Umbilical cord (tissue), 2 donors: ENCODE results near the gene CCDC6. TPM values are rescaled to one million over a fixed set of nuclear protein-coding genes. Genes with fewer than 3 reads are reported as not detected.
"Not testable (repeated sequence)": the region's sequence is repeated elsewhere in the genome, so short reads cannot be mapped to it uniquely, and the experiment has no call there.

ENCODE experiments used
- DNase-seq: peaks from one replicate; pipeline ENCODE4 v3.0.0-alpha.2; 2015; ENCODE audit warnings: low spot score
- total RNA-seq: library from RNA; depleted of rRNA; stranded (reverse); fragments of >200 nt; gene quantifications from one replicate; pipeline ENCODE4 v1.2.3, GENCODE V29; 2014; ENCODE audit warnings: low replicate concordance; ENCODE audit not compliant: insufficient read depth

The CCDC6 gene
- total RNA-seq, 1 donor from 2014 or later: 35.4 TPM

DNA sequence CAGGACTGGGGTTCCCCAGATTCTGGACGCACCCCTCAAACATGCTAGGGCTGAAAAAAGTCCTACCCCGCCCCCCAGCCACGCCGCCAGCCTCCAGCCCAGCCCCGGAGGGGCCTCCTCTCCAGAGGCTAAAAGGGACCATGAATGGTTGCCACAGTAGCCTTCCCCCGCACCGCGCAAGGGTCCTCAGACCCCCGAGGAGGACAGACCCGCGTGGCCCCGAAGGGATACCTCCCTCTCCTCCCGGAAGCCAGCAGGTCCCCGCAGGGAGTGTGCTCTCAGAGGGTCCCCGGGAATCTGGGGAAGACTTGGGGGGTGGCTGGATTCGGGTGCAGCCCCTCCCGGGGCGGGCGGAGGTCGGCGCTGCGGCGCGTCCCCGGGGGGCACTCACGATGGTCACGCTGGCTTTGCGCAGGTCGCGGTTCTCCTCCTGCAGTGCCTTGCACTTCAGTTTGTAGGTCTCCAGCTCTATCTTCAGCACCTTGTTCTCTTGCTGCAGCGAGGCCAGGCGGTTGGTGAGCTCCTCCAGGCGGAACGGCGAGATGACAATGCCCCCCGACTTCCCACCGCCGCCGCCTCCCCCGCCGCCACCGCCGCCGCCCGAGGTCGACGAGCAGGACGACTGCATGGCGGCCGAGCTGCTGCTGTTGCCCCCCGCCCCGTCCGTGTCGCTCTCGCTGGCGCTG, 482 bp downstream of the CCDC6 start:
- no peak for DNase-seq

DNA sequence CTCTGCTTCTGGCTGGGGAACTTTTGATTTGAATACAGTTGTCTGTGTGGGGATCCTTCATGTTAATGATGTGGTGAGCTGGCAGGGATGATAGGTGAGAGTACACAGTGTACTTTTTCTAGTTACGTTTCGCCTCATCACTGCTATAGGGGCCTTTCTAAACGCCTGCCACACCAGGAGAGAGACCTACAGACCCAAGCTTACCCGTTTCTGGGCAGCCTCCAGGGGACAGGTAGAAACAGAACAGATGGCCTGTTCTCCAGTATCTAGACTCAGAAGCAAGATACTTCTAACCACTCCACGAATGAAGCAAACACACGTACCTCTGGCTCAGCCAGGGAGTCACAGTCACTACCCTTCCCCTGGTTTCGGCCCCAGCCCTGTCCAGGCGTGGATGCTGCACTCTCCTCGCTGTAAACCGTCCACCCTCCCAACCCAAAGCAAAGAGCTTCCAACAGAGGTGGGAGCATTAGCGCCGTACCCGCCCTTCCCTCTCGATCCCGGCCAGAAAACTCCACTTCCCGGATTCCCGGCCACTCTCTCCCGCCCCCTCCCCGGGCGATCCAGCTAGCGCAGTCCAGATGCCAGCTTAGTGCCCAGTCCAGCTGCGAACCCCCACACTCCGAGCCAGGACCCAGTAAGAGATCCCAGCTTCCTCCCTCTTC, 1.2 kb downstream of the CCDC6 start:
- peak; percentile 47 for DNase-seq

DNA sequence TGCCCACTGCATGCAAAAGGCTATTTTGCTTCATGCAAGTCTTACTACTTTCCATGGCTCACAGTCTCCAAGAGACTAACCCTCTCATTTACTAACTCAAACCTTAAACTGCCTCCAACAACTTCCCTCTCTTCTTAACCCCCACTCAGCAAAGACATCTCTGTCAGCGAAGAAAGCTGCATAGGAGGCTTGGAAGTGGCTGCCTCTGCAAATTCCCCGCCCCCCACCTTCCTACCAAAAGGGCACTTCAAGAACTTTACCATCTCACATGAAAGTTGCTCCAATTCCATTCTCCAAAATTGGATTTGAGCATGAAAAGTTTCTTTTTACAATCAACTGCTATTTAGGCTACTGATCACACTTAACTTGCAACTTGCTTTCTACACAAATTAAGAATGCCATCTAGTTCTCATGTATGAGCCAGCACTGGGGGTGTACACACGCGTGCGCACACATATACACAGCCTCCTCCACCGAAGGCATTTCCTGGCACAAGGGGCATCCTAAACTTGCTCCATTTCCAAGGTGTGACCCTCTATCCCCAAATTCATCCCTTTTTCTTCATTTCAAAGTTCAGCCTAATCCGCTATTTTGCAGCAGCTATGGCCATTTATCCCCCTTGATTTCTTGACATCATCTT, 1.8 kb downstream of the CCDC6 start:
- DNase-seq: no peak

DNA sequence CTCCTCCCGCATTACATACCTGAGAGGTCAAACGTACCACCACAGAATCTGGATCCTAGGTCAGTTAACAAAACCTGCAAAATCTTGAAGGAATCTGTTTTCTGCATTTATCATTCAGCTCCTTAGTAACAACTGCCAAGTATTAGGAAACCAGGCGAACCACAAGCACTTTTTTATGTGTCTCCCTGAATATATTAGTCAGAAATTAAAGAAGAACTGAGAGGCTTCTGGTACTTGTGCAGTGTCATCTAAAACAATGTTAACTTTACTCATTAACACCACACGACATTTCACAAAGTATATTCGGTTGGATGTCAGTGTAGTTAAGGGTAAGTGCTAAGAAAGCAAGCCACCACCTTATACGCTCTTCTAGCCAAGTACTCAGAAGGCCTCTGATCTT, 2.5 kb downstream of the CCDC6 start:
- DNase-seq: no peak

DNA sequence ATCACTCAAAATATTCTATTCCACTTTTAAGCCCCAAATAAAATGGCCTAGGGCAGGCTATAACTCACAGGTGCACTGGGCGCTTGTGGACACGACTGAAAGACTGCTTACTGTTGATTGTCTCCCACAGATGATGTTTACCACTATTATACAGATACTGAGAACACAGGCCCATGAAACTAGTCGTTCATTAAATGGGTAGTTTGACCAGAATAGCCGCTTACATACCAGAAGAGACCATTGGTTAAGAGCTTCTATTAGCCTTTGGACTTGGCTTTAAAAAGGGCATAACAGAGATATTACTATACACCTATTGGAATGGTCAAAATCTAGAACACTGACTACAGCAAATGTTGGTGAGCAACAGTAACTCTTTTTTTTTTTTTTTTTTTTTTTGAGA, 4.3 kb downstream of the CCDC6 start:
- DNase-seq: no peak

DNA sequence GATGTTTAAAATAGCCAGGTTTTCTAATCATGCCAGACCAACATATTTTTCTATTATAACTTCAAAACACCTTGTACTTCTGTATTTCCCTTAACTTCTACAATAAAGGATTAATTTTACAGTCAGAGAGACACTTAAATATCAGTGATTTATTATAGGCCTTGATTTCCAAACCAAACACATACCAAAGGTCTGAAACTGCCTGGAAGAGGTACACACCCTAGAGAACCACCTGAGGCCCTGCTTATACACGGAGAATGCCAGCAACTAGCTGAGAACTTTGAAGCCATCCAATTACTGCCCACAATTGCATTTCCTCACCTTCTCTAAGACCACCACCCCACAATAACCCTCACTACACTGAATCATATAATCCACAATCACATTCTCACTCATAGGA, 4.9 kb downstream of the CCDC6 start:
- DNase-seq: no peak

DNA sequence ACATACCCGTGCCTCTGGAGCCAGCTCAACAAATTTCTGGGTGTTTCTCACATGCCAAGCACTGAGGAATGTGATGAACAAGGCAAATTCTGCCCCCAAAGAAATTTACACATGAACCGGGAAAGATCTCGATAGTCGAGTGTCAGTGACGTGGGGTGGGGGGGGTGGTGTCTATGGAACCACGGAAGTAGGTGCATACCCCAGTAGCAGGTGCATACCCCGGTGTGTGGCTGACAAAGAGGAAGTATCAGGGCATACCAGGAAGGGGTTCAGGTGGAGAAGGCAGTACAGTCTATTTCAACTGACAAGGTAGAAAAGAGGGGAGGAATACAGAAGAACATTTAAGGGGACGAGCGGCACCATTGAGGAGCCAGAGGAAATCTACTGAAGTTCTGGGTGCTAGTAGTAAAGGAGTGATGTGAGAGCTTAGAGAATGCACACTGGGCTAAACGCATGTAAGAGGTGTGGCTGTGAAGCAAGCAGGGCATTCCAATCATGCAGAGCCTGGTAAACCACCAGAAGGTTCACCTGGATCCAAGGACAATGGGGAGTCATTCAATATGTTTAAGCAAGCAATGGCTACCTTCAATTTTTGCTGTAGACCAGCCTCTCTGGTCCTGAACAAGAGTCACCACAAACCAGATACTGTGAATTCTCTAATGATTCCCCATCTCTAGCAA, 6.2 kb downstream of the CCDC6 start:
- no peak for DNase-seq

DNA sequence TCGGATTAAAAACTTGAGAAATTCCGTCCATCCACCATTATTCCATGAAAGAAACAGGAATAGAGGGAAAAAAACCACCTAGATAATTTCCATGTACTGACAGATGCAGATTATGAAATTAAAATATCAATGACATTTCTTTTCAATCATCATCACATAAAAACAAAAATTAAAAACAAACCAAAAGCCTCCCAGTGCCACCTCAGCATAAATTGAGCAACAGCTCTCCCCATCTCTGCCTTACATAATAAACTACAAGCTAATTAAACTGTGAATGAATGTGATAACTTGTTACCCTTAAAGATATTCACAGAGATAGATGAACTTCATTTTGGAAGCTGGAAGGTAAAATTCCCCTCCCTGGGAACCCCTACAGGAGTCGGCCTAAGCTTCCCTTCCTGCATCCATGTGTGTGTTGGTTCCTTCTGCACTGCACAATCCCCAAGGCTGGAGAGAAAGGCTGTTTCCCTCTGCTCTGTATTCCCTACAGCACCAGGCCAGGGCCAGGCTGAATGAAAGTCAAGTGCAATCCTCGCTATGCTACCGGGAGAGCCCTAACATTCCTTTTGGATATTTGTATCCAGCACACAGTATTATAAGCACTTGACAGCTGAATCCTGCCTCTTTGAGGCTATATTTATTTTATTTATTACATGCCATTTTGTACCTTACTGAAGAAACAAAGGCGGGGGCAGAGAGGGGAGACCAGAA, 8.1 kb downstream of the CCDC6 start:
- no peak for DNase-seq

DNA sequence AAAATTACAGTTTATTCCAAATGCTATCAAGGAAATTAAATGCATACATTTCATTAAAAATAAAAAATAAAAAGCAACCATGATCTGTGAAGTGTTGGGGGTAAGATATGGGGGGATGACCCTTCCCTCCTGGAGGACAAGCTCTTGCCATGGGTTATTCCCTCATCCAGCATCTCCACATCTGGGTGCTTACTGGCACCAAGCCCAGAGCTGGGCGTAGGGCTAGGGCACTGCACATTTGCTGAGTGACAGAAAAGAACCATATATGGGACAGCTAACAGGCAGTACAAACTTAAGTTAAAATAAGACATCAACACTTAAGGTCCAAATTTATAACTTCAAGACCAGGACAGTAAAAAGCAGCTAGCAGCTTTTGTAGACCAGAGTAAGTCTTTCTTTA, 10.2 kb downstream of the CCDC6 start:
- no peak for DNase-seq

DNA sequence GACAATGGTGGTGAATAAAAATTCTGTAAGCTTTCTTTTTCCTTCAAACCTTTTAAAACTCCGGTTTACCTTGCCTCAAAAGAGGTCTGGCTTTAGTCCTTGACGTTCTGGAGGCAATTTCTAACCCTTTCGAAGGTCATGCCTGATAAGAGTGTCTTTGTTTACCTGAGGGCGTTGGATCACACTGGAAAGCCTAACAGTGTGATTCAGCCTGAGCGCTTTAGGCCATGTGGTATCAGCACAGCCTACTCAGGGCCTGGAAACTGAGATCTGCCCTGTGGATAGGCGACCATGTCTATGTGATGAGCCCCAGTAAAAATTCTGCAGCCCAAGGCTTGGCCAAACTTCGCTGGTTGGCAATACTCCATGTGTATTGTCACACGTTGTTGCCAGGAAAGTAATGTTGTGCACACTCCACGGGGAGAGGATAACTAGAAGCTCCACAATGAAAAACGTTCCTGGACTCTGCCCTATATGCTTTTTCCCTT, 10.7 kb downstream of the CCDC6 start:
- DNase-seq: no peak

DNA sequence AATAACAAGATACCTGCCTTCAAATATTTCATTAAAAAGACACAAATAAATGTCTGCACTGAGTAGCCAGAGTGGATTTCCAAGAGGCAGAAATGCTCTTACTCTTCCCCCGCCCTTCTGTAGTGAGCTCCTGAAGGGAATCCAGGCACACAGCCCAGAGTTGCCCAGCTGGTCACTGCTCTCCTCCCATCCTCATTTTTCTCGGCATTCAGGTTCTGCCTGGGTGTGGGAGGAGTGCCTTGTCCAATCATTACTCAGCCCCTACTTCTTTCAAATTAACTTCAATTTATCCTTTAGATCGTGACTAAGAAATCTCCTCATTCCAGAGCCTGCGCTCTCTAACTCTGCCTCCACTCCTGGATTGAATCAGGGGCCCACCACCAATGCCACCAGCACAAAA, 12.2 kb downstream of the CCDC6 start:
- DNase-seq: peak; percentile 72

DNA sequence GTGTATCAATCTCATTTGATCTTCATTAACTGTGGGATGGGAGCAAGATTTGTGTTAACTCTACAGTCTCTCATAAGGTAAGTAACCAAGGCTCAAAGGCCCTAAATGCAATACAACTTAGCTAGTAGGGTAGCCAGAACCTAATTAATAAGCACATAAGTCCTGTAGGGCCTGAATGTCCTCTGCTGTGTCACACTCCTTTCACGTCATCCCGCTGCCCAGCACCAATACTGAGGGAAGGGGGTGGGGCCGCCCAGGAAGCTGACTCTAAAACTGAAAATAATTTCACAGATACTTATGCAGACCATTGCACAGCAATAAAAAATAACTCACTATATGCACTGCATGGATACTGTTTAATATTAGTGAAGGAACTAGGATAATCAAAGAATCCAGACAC, 13.7 kb downstream of the CCDC6 start:
- DNase-seq: no peak

DNA sequence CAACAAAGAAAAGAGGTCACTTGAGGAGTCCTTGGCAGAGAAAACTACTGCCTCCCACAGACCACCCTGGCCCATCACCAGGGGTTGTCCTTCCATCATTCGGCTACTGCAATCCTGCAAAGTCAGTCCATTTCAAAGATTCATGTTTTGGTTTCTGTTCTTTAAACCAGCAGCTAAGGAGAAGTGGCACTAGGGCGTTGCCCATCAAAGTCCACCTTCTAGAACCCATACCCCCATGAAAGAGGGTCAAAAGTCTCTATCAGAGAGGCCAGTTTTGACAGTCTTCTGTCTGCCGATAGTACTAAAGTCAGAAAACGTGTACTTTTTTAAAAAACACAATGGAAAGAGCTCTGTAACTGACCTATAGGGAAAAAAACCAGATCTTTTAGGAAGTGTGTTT, 14.4 kb downstream of the CCDC6 start:
- no peak for DNase-seq

DNA sequence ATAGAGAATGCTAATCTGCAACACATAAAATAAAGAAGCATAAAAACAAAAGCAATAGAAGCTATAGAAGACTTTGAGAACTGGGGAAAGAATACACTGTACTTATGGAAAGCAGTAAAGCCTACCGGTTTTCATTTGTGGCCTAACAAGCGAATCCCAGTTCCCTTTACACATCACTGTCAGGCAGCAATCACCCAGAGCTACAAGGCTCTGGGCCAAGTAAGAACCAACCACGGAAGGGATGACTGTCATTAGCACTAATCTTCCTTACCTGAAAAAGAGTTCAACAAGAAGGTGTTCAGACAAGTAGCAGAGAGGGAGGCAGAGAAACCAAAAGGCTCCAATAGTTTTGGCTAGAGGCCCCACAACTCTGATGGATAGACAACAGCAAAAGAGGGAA, 15.0 kb downstream of the CCDC6 start:
- no peak for DNase-seq

DNA sequence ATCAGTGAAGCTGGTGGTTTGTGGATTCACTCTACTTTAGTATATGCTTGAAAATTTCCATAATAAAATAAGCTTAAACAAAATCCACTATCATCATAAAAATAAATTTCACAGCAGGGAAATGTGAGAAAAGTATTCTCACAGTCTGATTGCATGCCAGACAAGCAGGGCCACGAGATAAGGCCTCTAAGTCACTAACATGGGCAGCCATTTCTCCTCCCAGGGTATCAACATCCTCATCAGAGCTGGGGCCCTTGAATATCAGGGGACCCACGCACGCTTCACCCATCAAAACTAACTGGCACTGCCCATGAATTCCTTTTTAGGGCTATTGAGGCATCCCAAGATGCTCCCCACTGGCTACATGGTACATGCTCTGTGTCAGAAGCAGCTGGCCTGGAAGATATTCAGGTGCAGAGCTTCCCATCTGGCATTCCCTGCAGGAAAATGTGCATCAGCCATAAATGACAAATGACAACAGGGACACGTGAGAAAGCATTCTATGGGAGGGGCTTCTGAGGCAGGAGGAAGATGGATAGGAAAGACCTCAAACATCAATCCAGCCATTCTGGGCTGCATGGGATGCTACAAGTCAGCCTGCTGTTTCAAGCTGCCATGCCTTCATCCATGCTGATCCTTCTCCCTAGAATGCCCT, 17.4 kb downstream of the CCDC6 start:
- DNase-seq: no peak

DNA sequence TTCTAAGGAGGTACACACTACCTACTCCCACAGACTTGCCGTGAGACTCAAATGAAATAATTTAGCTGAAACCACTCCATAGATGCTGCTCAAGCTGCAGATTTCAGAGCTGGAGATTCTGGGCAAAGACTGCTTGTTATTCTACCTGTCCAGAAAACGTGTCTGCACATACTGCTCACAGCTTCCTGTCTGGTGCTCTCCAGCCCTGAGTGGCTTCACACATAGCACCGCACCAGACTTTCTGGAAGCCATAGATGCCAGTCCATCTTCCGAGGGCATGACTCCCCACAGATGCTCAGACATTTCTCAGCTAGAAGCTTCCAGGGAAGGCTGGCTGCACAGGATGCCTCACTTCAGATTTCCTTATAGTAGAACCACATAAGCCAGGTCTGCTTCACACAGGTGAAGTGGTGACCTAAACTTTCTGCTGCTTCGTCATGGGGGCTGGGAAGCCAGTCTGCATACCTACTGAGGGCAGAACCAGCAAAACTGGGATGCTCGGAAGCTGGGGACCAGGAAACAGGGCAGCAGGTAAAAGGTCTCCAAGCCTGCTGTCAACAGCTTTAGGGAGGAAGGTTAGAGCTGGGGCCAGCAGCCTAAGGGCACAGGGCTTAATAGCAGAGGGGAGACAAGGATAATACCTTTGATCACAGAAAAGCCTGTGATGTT, 18.2 kb downstream of the CCDC6 start:
- no peak for DNase-seq

DNA sequence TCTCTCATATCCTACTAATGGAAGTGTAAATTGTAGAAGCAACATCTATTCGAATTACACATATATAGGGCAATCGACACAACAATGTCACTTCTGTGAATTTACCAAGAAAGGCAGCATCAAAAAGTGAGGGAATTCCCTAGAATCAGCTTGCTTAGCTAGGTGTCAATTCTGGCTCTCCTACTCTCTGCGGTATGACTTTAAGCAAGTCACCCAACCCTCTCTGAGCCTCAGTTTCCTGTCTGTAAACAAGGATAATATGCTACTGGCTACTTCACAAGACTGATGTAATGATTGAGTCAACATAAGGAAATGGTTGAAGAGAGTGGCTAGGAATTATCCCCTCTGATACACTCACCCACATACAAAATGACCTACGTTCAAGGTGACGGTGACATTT, 19.4 kb downstream of the CCDC6 start:
- no peak for DNase-seq

DNA sequence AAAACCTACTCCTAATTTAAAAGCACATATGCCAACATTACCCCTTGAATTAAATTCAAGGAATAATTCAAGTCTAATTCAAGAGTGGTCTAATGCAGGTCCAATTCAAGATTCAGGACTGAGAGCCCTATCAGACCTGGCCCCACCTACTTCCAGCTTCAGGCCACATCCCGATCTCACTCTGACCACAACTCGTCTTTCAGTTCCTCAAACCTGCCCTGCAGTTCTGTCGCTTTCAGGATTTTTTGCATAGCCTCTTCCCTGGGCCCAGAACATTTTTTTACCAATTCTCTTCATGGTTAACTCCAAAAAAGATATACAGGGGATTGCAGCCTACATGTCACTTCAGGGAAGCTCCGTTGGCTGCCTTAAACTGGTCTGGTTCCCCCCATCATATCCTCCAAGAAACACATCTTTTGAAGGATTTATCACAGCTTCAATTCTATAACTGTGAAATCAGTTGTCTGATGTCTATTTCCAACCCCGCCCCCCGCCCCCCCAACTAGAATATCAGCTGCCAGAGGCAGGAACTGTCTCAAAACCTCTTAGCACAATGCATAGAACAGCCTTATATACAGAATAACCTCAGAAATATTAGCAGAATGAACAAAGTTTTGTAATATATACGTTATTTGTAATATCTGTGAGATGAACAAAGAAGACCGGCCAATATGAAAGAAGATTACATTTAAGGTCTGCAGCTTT, 20.8 kb downstream of the CCDC6 start:
- DNase-seq: peak; percentile 38

DNA sequence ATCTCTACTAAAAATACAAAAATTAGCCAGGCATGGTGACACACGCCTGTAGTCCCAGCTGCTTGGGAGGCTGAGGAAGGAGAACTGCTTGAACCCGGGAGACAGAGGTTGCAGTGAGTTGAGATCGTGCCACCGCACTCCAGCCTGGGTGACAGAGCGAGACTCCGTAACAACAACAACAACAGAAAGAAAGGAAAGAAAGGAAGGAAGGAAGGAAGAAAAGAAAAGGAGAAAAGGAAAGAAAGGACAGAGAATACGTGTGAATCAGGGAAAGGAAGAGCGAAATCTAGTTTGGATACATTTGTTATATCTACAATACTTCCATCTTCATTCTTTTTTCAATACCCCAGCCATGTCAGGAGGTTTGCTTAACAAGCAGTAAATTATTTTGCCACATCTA, 21.5 kb downstream of the CCDC6 start:
- DNase-seq: not testable (repeated sequence)

DNA sequence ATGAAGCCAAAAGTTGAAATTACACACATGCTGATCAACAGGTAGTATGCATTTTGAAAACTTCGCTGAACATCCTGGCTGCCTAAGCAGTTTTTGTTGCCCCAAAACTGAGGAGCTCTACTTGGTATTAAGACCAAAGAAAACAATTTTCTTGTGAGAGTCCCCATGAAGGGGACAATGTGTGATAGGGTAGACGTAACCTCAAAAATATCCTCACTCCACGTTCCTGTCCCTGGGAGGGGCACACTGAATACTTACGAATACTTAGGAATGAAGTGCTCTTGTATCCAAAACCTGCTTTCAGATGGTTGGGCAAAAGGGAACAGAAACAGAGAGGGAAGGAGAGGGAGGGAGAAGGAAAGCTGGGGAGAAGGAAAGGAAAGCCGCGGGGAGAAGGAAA, 24.7 kb downstream of the CCDC6 start:
- DNase-seq: no peak
